Epithelial cell of proximal tubule (primary cell): ENCODE results near the gene BAIAP3. TPM values are rescaled to one million over a fixed set of nuclear protein-coding genes. Genes with fewer than 3 reads are reported as not detected.
"Not testable (repeated sequence)": the region's sequence is repeated elsewhere in the genome, so short reads cannot be mapped to it uniquely, and the experiment has no call there.

Source experiments
- DNase-seq: peaks from one replicate; pipeline ENCODE4 v3.0.0-alpha.2; 2011; ENCODE audit warnings: low read depth
- H3K4me3 ChIP-seq: 2 replicates; pipeline ENCODE4 v1.5.1; 2011; ENCODE audit warnings: low read depth, mild to moderate bottlenecking, low read length
- CTCF ChIP-seq: conservative IDR thresholded peaks from 2 replicates; pipeline ENCODE4 v1.5.1; 2012; ENCODE audit warnings: low read depth, mild to moderate bottlenecking, low read length
- total RNA-seq: library from RNA; depleted of rRNA; stranded (reverse); fragments of >200 nt; gene quantifications from 2 replicates; pipeline ENCODE4 v1.2.3, GENCODE V29; 2015

The BAIAP3 gene
- total RNA-seq, 1 donor from 2014 or later = 3.9 TPM

GRCh38 chr16:1288813-1289476 lies 44.5 kb upstream of the BAIAP3 start:
- no peak for DNase-seq
- H3K4me3 ChIP-seq = no peak overlapping the region
- TF ChIP-seq CTCF = no peak

- H3K4me3 ChIP-seq = no peak overlapping the region
- TF ChIP-seq CTCF = no peak
- no peak for DNase-seq
These were observed 44.0 kb upstream of the BAIAP3 start for GRCh38 chr16:1289477-1289866.

- DNase-seq = no peak
- no peak overlapping the region for H3K4me3 ChIP-seq
- TF ChIP-seq CTCF = no peak
These were observed 43.4 kb upstream of the BAIAP3 start for GRCh38 chr16:1290063-1290501.

GRCh38 chr16:1290860-1291575 lies 42.4 kb upstream of the BAIAP3 start:
- no peak for TF ChIP-seq CTCF
- no peak overlapping the region for H3K4me3 ChIP-seq
- DNase-seq = no peak

- H3K4me3 ChIP-seq = no peak overlapping the region
- DNase-seq = no peak
- TF ChIP-seq CTCF = no peak
These were observed 41.9 kb upstream of the BAIAP3 start for GRCh38 chr16:1291576-1291974.

GRCh38 chr16:1292208-1292607 lies 41.2 kb upstream of the BAIAP3 start:
- not testable (repeated sequence) for H3K4me3 ChIP-seq, DNase-seq

GRCh38 chr16:1292808-1293207 lies 40.6 kb upstream of the BAIAP3 start:
- not testable (repeated sequence) for DNase-seq, H3K4me3 ChIP-seq

- DNase-seq = no peak
- no peak for TF ChIP-seq CTCF
These were observed 39.4 kb upstream of the BAIAP3 start for GRCh38 chr16:1293921-1294656.

More at GRCh38 chr16:1293921-1294656, 39.4 kb upstream of the BAIAP3 start:
- H3K4me3 ChIP-seq = no peak overlapping the region
